Activated CD8-positive, alpha-beta memory T cell treated with anti-CD3 and anti-CD28 coated beads for 36 hours (primary cell): Measurements from ENCODE around the gene SEPTIN10. TPM values are rescaled to one million over a fixed set of nuclear protein-coding genes. Genes with fewer than 3 reads are reported as not detected.

ENCODE experiments used
- total RNA-seq, 2 experiments: library from RNA; stranded (reverse); gene quantifications; one replicate each; pipeline ENCODE4 v1.2.3, GENCODE V29; 2021

SEPTIN10 gene
- total RNA-seq, 2 experiments from 2014 or later, result 0.17 to 0.65 TPM

Other genes with a start within 250 kb of the SEPTIN10 start
- under 1 TPM; 0.06 to 0.19 TPM for gene SOWAHC, start 398 bp upstream of the SEPTIN10 start, total RNA-seq
- 10 to 100 TPM; 37.7 to 38.1 TPM for gene RGPD5, start 180.3 kb upstream of the SEPTIN10 start, total RNA-seq